Measurements from ENCODE around the gene CACNA2D3.
"Not testable (repeated sequence)": the region's sequence is repeated elsewhere in the genome, so short reads cannot be mapped to it uniquely, and the experiment has no call there.

CACNA2D3 gene

DNA sequence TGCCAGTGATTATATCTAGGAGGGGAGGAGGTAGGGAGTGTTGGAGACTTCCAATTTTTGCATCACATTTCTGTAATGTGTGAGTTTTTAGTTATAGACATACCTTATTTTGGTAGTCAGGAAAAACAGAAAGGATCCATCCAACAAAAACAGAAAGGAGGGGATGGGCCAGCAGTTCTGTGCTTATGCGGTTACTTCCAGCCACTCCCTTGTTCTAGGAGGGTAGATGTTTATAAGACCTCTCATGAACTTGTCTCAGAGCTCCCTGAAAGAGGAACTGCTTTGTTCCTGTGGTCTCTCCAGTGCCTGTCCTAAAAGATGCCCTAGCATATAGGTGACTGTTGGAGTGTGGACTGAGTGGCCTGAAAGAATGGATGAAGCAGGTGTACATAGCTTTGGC lies 323.3 kb downstream of the CACNA2D3 start:
- H3K27ac ChIP-seq (ENCODE audit: low read length) = no peak overlapping the region
- H3K36me3 ChIP-seq (ENCODE audit: control insufficient read depth in 2 of 2, insufficient read depth in 2 of 2, low read length in 2 of 2) = no peaks in the 10 kb centered on the region
- no peak overlapping the region for H3K4me3 ChIP-seq (ENCODE audit: low read length in 2 of 2)

DNA sequence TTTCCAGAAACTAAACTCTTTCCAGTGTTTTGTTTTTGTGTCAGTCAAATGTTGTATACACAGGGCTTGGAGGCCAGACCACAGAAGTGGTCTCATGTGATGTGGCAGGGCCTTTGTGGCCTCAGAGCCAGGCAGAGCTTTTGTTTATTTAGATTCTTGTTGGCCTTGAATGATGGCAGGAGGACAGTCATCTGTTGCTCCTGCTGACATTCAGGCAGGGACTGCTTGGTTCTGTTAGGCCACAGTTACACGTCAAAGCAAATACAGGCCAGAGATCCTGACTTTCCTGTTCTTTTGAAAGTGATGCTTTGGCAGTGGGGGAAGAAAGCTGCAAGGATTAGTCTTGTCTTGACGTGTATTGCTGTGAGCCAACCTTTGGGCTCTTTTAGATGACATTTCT lies 325.1 kb downstream of the CACNA2D3 start:
- H3K9me3 ChIP-seq (ENCODE audit: control insufficient read depth in 2 of 2, low read length in 2 of 2) = no peaks in the 10 kb centered on the region
- H3K4me1 ChIP-seq (ENCODE audit: control insufficient read depth, insufficient read depth, low read length) = no peaks in the 10 kb centered on the region
- H3K36me3 ChIP-seq (ENCODE audit: control insufficient read depth in 2 of 2, insufficient read depth in 2 of 2, low read length in 2 of 2) = no peaks in the 10 kb centered on the region
- H3K9ac ChIP-seq (ENCODE audit: low read length in 2 of 2) = no peak overlapping the region
- H3K27me3 ChIP-seq (ENCODE audit: control insufficient read depth in 1 of 2, insufficient read depth in 2 of 2, low read length in 2 of 2) = no peaks in the 10 kb centered on the region
- H3K4me3 ChIP-seq (ENCODE audit: low read length in 2 of 2) = no peak overlapping the region
- no peak overlapping the region for H3K27ac ChIP-seq (ENCODE audit: low read length)

More for the DNA sequence above, 323.3 kb downstream of the CACNA2D3 start:
- no peaks in the 10 kb centered on the region for H3K27me3 ChIP-seq (ENCODE audit: control insufficient read depth in 1 of 2, insufficient read depth in 2 of 2, low read length in 2 of 2)
- no peak overlapping the region for H3K9ac ChIP-seq (ENCODE audit: low read length in 2 of 2)
- no peaks in the 10 kb centered on the region for H3K9me3 ChIP-seq (ENCODE audit: control insufficient read depth in 2 of 2, low read length in 2 of 2)
- no peaks in the 10 kb centered on the region for H3K4me1 ChIP-seq (ENCODE audit: control insufficient read depth, insufficient read depth, low read length)

DNA sequence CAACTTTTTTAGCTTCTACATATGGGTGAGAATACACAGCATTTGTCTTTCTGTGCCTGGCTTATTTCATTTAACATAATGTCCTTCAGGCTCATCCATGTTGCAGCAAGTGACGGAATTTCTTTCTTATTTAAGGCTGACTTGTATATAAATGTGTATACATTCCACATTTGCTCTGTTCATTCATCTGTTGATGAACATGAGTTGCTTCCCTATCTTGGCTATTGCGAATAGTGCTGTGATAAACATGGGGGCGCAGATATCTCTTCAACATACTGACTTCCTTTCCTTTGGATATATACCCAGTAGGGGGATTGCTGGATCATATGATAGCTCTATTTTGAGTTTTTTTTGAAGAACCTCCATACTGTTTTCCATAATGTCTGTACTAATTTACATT lies 332.5 kb downstream of the CACNA2D3 start:
- H3K4me3 ChIP-seq (ENCODE audit: low read length in 2 of 2) = no peak overlapping the region
- no peaks in the 10 kb centered on the region for H3K27me3 ChIP-seq (ENCODE audit: control insufficient read depth in 1 of 2, insufficient read depth in 2 of 2, low read length in 2 of 2)
- no peak overlapping the region for H3K27ac ChIP-seq (ENCODE audit: low read length)
- no peaks in the 10 kb centered on the region for H3K4me1 ChIP-seq (ENCODE audit: control insufficient read depth, insufficient read depth, low read length)
- H3K9ac ChIP-seq (ENCODE audit: low read length in 2 of 2) = no peak overlapping the region
- H3K9me3 ChIP-seq (ENCODE audit: control insufficient read depth in 2 of 2, low read length in 2 of 2) = peaks cover 0 to 4% of the 10 kb centered on the region in 2 donors
- H3K36me3 ChIP-seq (ENCODE audit: control insufficient read depth in 2 of 2, insufficient read depth in 2 of 2, low read length in 2 of 2) = no peaks in the 10 kb centered on the region

DNA sequence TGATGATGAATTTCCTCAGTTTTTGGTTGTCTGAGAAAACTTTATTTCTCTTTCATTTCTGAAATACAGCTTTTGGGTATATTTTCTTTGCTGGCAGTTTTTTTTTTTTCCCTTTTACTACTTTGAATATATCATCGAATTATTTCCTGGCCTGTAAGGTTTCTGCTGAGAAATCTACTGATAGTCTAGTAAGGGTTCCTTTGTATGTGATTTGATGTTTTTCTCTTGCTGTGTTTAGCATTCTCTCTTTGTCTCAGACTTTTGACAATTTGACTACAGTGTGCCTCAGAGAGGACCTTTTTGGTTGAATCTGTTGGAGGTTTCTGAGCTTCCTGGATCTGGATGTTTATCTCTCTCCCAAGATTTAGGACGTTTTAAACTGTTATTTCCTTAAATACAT lies 336.0 kb downstream of the CACNA2D3 start:
- no peaks in the 10 kb centered on the region for H3K4me1 ChIP-seq (ENCODE audit: control insufficient read depth, insufficient read depth, low read length)
- H3K4me3 ChIP-seq (ENCODE audit: low read length in 2 of 2) = no peak overlapping the region
- peaks cover 0 to 4% of the 10 kb centered on the region in 2 donors for H3K9me3 ChIP-seq (ENCODE audit: control insufficient read depth in 2 of 2, low read length in 2 of 2)
- H3K36me3 ChIP-seq (ENCODE audit: control insufficient read depth in 2 of 2, insufficient read depth in 2 of 2, low read length in 2 of 2) = no peaks in the 10 kb centered on the region
- H3K9ac ChIP-seq (ENCODE audit: low read length in 2 of 2) = no peak overlapping the region
- no peak overlapping the region for H3K27ac ChIP-seq (ENCODE audit: low read length)
- no peaks in the 10 kb centered on the region for H3K27me3 ChIP-seq (ENCODE audit: control insufficient read depth in 1 of 2, insufficient read depth in 2 of 2, low read length in 2 of 2)

DNA sequence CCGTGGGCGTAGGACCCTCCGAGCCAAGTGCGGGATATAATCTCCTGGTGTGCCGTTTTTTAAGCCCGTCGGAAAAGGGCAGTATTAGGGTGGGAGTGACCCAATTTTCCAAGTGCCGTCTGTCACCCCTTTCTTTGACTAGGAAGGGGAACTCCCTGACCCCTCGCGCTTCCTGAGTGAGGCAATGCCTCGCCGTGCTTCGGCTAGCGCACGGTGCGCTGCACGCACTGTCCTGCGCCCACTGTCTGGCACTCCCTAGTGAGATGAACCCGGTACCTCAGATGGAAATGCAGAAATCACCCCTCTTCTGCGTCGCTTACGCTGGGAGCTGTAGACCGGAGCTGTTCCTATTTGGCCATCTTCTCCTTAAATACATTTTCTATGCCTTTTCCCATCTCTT lies 342.2 kb downstream of the CACNA2D3 start:
- H3K4me3 ChIP-seq (ENCODE audit: low read length in 2 of 2); H3K4me1 ChIP-seq (ENCODE audit: control insufficient read depth, insufficient read depth, low read length); H3K9me3 ChIP-seq (ENCODE audit: control insufficient read depth in 2 of 2, low read length in 2 of 2); H3K27me3 ChIP-seq (ENCODE audit: control insufficient read depth in 1 of 2, insufficient read depth in 2 of 2, low read length in 2 of 2); H3K27ac ChIP-seq (ENCODE audit: low read length); H3K36me3 ChIP-seq (ENCODE audit: control insufficient read depth in 2 of 2, insufficient read depth in 2 of 2, low read length in 2 of 2); H3K9ac ChIP-seq (ENCODE audit: low read length in 2 of 2): not testable (repeated sequence)

DNA sequence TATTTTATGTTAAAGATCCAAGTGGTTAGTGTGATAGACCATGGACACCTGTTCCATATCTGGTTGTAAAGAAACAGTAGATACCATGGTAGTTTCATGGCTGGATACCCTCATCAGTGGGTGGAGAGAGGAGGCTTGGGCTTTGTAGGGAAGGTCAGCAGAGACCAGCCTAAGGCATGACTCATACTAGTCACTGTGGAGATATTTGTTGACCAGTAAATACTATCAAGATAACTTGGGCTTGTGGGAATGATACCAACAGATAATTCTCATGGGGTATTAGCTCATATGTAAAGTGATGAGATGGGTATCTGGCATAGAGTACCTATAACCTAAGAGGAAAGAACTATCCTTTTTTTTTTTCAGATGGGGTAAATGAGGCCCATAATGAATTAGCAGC lies 354.5 kb downstream of the CACNA2D3 start:
- Histone ChIP-seq H3K9ac (ENCODE audit: low read length in 2 of 2) (no peak overlapping the region), H3K36me3 (ENCODE audit: control insufficient read depth in 2 of 2, insufficient read depth in 2 of 2, low read length in 2 of 2) (no peaks in the 10 kb centered on the region), H3K27me3 (ENCODE audit: control insufficient read depth in 1 of 2, insufficient read depth in 2 of 2, low read length in 2 of 2) (no peaks in the 10 kb centered on the region), H3K27ac (ENCODE audit: low read length) (no peak overlapping the region), H3K4me3 (ENCODE audit: low read length in 2 of 2) (no peak overlapping the region), H3K9me3 (ENCODE audit: control insufficient read depth in 2 of 2, low read length in 2 of 2) (peaks cover 0 to 5% of the 10 kb centered on the region in 2 donors), H3K4me1 (ENCODE audit: control insufficient read depth, insufficient read depth, low read length) (no peaks in the 10 kb centered on the region)

DNA sequence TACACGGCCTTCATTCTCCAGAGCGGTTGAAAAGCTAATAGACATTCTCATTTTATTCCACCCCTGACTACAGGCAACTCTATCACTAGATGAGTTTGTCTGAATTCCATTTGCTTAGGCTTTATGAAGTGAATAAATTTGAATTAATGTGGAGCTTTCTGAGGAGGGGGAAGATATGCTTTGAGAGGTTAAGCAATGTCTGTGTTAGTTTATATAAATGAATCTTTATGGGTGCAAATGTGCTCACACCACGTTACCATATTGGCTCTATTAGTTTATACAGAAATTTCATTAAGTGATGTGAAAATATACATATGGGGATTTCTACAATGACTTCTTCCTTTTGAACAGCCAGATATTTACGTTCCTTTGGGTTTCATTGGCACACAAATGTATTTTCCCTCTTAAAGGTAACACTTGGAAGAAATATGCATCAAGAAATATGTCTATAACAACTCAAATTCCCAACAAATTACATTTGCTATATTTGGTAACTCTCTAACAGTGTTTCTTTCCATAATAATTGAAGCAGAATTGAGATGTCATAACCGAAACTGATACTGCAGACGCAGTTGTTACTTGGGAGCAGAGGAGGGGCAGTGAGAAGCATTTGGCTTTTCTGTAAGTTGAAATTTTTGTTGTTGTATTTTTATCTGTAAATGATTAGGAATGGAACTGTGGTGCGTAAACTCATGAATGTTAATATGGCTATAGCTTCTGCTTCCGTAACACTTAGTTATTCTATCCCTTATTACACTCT lies 359.4 kb downstream of the CACNA2D3 start:
- Histone ChIP-seq H3K4me1 (ENCODE audit: control insufficient read depth, insufficient read depth, low read length) (no peaks in the 10 kb centered on the region), H3K27ac (ENCODE audit: low read length) (no peak overlapping the region), H3K9ac (ENCODE audit: low read length in 2 of 2) (no peak overlapping the region), H3K4me3 (ENCODE audit: low read length in 2 of 2) (no peak overlapping the region), H3K36me3 (ENCODE audit: control insufficient read depth in 2 of 2, insufficient read depth in 2 of 2, low read length in 2 of 2) (no peaks in the 10 kb centered on the region), H3K9me3 (ENCODE audit: control insufficient read depth in 2 of 2, low read length in 2 of 2) (no peaks in the 10 kb centered on the region), H3K27me3 (ENCODE audit: control insufficient read depth in 1 of 2, insufficient read depth in 2 of 2, low read length in 2 of 2) (no peaks in the 10 kb centered on the region)

DNA sequence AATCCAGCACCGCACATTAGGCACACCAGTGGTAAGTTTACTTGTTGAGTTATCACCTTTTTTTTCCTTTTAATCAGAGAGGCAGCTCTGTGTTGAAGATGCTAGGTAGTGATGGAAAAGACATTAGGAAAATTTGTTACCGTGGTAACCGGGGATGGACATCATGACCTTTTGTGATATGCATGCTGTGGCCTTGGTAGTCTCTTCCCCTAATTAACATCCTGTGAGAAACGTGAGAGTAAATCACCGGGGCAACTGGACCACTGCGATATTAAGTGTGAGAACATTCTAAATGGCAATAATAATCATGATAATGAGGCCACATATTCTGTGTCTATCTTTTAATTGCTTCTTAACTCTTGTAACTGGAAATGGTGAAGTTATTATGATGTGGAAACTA lies 362.0 kb downstream of the CACNA2D3 start:
- H3K9ac ChIP-seq (ENCODE audit: low read length in 2 of 2) = no peak overlapping the region
- no peaks in the 10 kb centered on the region for H3K36me3 ChIP-seq (ENCODE audit: control insufficient read depth in 2 of 2, insufficient read depth in 2 of 2, low read length in 2 of 2)
- H3K9me3 ChIP-seq (ENCODE audit: control insufficient read depth in 2 of 2, low read length in 2 of 2) = no peaks in the 10 kb centered on the region
- H3K27ac ChIP-seq (ENCODE audit: low read length) = no peak overlapping the region
- no peaks in the 10 kb centered on the region for H3K27me3 ChIP-seq (ENCODE audit: control insufficient read depth in 1 of 2, insufficient read depth in 2 of 2, low read length in 2 of 2)
- no peak overlapping the region for H3K4me3 ChIP-seq (ENCODE audit: low read length in 2 of 2)
- H3K4me1 ChIP-seq (ENCODE audit: control insufficient read depth, insufficient read depth, low read length) = no peaks in the 10 kb centered on the region

DNA sequence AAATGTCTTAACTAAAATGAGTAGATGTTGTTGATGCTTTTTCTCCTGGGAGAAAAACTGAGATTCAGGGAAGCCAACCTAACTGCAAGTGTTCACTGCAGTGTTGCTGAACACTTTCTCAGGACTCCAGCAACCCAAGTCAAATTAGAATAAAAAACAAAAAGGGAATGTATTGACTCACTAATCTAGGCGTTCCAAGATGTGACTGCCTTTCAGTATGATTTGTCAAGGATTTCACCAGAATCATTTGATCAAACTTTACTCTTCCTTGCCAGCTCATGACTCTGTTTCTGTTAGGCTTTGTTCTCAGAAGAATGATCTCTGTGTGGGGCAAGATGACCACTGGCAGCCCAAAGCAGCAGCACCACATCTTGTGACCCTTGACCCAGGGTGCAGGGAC lies 364.0 kb downstream of the CACNA2D3 start:
- Histone ChIP-seq H3K9ac (ENCODE audit: low read length in 2 of 2) (no peak overlapping the region), H3K4me1 (ENCODE audit: control insufficient read depth, insufficient read depth, low read length) (no peaks in the 10 kb centered on the region), H3K4me3 (ENCODE audit: low read length in 2 of 2) (no peak overlapping the region), H3K27ac (ENCODE audit: low read length) (no peak overlapping the region), H3K36me3 (ENCODE audit: control insufficient read depth in 2 of 2, insufficient read depth in 2 of 2, low read length in 2 of 2) (no peaks in the 10 kb centered on the region), H3K9me3 (ENCODE audit: control insufficient read depth in 2 of 2, low read length in 2 of 2) (no peaks in the 10 kb centered on the region), H3K27me3 (ENCODE audit: control insufficient read depth in 1 of 2, insufficient read depth in 2 of 2, low read length in 2 of 2) (no peaks in the 10 kb centered on the region)

DNA sequence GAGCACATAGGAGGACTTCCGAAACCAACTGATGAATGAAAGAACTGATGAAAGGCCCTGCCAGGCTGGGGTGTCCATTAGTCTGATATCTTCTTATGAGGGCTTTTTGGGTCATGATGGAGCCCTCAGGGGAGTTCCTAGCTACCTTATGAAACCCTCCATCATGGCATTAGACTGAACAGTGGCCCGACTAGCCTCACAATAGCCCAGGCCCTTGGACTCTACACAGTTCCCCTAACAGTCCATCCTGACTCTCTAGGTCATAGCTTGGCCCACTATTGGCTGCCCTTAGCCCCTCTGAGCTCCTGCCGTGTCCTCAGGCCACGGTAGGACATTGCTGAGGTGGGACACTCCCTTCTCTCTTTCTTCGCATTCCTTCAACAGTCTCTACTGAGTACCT lies 365.9 kb downstream of the CACNA2D3 start:
- Histone ChIP-seq H3K9me3 (ENCODE audit: control insufficient read depth in 2 of 2, low read length in 2 of 2) (no peaks in the 10 kb centered on the region), H3K4me1 (ENCODE audit: control insufficient read depth, insufficient read depth, low read length) (no peaks in the 10 kb centered on the region), H3K27ac (ENCODE audit: low read length) (no peak overlapping the region), H3K9ac (ENCODE audit: low read length in 2 of 2) (no peak overlapping the region), H3K27me3 (ENCODE audit: control insufficient read depth in 1 of 2, insufficient read depth in 2 of 2, low read length in 2 of 2) (no peaks in the 10 kb centered on the region), H3K4me3 (ENCODE audit: low read length in 2 of 2) (no peak overlapping the region), H3K36me3 (ENCODE audit: control insufficient read depth in 2 of 2, insufficient read depth in 2 of 2, low read length in 2 of 2) (no peaks in the 10 kb centered on the region)

DNA sequence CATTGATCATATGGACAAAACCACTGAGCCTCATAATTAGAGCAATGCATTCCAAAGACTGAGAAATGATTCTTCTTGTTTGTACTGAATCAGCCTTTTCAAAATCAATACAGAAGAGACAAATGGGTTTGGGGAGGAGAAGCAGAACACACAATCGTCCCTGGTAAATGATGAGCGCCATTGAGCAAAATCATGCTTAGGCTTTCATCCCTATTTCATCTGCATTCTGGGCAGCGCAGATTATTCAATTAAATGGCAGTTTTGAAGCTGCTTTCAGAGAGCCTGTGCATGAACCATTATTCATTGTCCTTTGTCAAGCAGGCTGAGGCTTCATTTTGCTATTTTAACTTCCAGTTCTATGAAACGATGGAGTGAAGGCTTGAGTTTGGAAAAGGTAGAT lies 371.9 kb downstream of the CACNA2D3 start:
- Histone ChIP-seq H3K36me3 (ENCODE audit: control insufficient read depth in 2 of 2, insufficient read depth in 2 of 2, low read length in 2 of 2) (no peaks in the 10 kb centered on the region), H3K9ac (ENCODE audit: low read length in 2 of 2) (no peak overlapping the region), H3K27ac (ENCODE audit: low read length) (no peak overlapping the region), H3K4me3 (ENCODE audit: low read length in 2 of 2) (no peak overlapping the region), H3K9me3 (ENCODE audit: control insufficient read depth in 2 of 2, low read length in 2 of 2) (no peaks in the 10 kb centered on the region), H3K4me1 (ENCODE audit: control insufficient read depth, insufficient read depth, low read length) (no peaks in the 10 kb centered on the region), H3K27me3 (ENCODE audit: control insufficient read depth in 1 of 2, insufficient read depth in 2 of 2, low read length in 2 of 2) (no peaks in the 10 kb centered on the region)

All from stomach smooth muscle (tissue), 2 donors.